RKO (cell line): ENCODE results near the gene CD46.

ENCODE experiments used
- DNase-seq: peaks from one replicate; pipeline ENCODE4 v3.0.0-alpha.2; 2016; ENCODE audit warnings: low spot score

Gene CD46

GRCh38 chr1:207794861-207795260 lies 43.0 kb downstream of the CD46 start:
- DNase-seq, result no peak

DNA sequence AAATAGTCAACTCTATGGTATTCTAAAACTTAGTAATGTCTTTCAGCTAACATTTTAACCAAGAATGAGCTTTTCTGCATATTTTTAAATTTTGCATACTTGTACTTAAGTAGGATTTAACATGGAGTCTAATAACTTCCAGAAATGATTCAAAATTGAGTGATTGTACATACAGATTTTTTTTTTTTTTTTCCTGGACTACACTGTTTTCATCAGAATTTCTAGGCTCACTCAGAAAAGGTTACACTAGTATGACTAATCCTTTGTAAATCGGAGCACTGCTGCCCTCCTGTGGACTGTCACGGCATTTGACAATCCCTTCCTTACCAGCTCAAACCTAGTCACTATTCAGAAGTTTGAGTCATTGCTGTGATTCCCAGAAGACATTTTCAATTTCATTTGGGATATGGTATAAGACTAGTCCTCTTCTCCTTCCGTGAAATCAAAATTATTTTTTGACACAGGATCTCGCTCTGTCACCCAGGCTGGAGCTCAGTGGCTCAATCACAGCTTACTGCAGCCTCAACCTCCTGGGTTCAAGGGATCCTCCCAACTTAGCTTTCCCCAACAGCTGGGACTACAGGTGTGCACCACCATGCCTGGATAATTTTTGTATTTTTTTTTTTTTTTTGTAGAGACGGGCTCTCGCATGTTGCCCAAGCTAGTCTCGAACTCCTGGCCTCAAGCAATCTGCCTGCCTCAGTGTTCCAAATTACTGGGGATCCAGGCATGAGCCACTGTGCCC lies 45.5 kb downstream of the CD46 start:
- DNase-seq, result peak; percentile 92

DNA sequence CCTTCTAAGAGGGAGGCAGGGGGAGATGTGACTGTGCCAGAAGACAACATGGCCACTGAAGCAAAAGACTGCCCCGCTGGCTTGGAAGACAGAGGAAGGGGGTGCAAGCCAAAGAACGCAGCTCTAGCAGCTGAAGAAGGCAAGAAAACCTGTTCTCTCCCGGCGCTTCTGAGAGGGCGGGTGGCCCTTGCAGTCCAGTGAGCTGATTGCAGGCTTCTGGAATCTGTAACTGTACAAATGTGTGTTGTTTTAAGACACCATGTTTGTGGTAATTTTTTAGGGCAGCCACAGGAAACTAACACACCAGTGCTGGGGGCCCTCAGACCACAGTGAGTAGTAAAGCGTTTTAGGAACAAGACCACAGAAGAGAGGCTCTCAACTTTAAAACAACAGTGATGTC lies 47.0 kb downstream of the CD46 start:
- no peak for DNase-seq

DNA sequence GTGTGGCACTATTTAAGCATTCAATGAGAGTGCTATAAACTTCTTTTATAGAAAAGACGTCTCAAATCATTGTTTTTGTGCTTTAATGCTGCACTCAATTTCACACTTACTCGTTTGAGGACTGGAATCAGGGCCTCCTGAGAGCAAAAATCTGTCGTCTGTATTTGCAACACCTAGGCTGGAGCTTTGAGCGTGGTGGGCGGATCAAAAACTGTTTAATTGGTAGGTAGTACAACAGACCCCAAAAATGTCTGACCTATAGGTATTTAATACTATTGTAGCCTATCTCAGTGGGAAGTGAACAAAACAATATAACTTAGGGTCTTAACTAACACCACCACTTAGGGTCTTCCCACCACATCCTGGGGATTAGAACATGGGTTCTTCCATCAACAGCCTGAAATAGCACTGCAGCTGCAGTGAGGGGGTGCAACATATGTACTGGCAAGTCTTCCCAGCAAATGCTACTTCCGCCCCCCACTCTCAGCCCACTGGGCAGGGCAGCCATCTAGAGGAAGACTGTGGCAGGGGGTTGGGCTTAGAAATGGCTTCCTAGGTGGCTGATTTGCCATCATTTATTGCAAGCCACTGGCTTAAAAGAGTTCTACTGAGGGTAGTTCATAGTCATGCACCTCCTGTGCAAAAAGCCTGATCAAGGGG lies 48.3 kb downstream of the CD46 start:
- DNase-seq, result no peak

- no peak for DNase-seq
Measured at GRCh38 chr1:207801819-207802218, 50.0 kb downstream of the CD46 start.

DNA sequence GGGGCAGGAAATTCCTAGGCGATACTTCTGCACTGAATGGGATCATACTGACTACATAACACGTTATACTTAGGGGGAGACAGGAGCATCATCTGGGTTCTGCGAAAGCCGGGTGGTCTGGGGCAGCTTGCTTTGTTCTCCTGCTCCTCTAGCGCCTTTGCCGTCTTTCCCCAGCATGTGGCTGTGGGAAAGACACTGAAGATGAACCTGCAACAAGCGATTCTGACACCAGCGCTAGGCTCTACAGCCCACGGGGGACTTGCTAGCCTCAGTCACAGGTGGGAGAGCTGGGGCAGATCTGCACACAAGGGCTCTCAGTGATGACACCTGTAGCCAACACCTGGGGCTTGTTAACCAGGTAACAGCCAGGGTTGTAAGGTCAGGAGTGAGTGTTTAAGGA lies 51.8 kb downstream of the CD46 start:
- DNase-seq, result no peak

GRCh38 chr1:207804721-207805468 lies 53.0 kb downstream of the CD46 start:
- DNase-seq, result no peak

- DNase-seq, result peak; percentile 39
Measured at GRCh38 chr1:207805841-207806421, 54.1 kb downstream of the CD46 start.

DNA sequence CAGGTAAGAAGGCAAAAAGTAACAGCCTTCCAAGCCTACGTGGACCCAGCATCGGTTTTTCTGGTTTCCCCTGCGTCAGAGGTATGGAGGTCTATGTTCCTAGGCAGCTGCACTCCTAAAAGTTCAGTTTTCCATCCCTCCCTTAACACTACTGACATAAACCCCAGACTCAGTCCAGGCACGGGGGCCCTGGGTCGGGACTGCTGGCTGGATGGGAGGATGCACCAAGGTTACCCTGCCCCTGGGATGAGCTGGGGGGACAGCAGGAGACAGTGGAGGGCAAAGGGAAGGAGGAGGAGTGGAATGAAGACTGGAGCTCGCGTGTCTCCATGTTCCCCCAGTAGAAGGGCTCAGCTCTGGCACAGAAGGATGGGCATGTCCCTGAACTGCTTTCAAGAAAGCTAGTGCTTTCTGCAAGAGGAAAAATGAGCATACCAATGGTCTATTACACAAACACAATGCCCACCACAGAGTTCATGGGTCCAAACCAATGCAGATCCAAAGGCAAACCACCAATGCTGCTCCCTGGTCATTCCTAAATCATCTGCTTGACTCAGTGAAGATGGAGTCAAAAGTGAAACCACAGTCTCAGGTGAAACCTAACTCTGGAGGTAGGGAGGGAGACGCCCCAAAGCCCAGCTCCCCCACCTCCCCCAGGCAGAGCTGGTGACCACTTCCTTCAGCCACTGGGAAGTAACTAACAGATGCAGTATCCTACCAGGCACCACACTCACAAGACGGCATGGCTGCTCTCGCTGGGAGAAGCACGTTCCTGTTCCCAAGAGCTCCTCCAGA lies 54.9 kb downstream of the CD46 start:
- no peak for DNase-seq

DNA sequence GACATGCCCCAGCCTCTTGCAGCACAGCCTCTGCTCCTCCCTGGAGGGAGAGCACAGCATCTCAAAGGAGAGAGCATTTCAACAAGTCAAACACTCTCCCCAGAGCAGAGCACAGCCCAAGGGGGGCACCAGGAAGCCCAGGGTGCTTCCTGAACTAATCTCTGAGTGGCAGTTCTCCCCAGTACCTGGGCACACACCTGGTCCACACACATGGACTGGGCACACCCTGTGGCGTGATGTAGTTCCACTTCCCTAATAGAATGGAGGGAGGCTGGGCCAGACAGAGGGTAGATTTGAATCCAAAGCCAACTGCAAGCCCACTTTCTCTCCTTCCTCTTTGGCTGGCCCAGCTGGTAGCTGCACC lies 55.5 kb downstream of the CD46 start:
- DNase-seq, result no peak

DNA sequence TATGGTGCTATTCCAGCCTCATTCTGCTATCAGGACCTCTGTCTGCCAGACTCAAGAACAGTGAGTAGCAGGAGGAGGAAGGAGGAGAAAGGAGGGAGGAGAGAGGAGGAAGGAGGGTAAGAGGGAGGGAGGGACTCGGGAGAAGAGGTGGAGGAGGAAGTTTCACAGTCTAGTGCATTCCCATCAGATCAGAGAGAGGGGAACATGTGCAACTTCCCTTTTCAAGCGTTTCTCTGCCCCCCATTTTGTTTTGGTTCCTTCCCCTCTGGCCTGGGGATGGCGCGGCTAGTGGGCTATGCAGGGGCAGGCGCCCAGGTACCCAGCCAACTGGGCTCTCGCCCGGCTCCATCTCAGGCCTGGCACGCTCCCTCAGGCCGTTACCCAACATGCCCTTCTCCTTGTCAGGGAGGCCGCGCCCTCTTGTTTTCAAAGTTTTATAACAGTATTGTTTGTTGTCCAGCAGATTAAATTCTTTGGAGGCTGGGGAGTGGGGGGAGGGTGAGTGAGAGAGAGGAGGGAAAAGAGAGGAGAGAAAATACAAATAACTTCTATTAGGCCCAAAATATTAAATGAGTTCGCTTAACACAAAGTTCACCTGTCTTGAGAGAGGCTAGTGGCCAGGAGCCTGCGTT lies 56.0 kb downstream of the CD46 start:
- no peak for DNase-seq

GRCh38 chr1:207808322-207808705 lies 56.5 kb downstream of the CD46 start:
- DNase-seq, result no peak

DNA sequence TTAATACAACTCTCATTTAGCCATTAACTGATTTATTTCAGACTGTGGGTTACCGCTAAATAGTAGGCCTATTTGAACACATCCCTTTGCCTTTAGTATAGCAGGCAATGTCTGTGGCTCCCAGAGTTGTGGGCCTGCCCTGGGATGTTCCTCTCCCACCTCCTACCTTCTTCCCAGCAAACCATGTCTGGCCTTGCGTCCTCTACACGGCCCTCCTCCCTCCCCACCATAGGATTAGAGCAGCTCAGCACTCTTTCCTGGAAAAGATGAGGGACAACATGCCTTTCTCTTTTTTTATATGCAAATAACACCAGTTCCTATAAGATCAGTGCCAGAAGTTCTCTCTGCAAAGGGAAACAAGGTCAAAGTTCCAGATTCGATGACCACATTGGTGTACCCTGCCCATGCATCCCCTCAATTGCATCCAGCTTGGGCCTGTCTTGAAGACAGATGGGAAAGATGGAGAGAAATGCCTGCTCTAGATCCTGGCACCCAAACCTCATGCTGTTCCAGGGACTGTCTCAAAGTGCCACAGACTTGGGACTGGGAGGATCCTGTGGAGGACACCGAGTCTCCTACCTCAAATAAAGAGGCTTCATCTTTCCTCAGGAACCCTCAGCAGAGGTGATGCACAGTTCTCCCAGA lies 57.2 kb downstream of the CD46 start:
- no peak for DNase-seq

- peak; percentile 66 for DNase-seq
Measured at GRCh38 chr1:207810173-207810572, 58.3 kb downstream of the CD46 start.

GRCh38 chr1:207810606-207811295 lies 58.9 kb downstream of the CD46 start:
- DNase-seq, result no peak

DNA sequence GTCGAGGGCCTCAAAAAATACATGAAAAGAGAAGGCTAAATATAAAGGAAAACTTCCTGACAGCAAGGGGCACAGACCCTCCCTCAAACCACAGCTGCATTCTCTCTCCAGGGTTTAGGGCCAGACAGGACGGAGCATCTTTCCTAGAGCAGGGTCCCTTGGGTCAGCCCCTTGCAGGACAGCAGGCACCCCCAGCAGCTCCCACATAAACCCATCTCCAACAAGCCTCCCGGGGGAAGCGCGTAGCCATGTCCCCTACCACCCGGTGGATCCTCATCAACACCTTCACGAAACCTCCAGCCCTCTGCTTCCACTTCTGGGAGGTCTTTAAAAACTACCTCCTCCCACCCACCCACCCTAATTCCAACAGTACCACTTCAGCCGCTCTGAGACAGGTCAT lies 59.5 kb downstream of the CD46 start:
- no peak for DNase-seq

DNA sequence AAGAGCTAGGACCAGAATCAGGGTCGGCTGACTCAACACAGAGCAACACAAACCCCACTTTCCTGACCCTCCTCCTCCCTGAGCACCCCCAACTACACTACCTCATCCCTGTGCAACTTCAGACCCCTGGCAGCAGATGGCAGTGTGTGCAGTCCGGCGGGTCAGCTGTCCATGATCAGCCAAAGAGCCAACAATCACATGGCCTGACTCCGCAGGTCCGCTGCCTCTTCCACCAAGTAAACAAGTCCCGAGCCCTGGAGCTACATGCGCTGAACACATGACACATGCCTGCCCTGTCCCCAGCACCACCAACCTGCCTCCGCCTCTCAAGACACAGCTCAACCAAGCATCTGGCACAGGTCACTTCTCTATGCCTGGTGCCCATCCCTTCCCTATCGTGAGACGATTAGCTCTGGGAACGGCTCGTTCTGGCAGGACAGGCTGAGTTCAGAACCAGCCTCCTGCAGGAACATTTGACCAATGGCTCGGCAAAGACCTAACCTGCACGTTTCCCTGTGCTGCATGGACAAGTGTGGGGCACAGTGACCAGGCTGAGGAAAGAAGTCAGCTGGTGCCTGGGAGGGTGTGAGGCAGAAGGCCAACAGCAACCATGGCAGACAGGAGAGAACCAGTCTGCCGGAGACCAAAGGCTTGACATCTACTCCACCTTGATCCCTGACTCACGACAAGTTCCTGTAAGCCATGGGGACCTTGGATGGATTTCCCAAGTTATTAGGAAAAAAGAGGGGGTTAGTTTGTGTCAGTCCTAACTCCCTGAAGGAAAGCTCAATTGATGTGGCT lies 60.3 kb downstream of the CD46 start:
- peak; percentile 18 for DNase-seq

- DNase-seq, result no peak
Measured at GRCh38 chr1:207812778-207813511, 61.1 kb downstream of the CD46 start.

- DNase-seq, result no peak
Measured at GRCh38 chr1:207813512-207813881, 61.6 kb downstream of the CD46 start.
